ENCODE data around the gene OSBPL10. TPM values are rescaled to one million over a fixed set of nuclear protein-coding genes. Genes with fewer than 3 reads are reported as not detected.

Gene OSBPL10
- total RNA-seq, 1 donor from 2014 or later: 3.8 TPM

- Mint-ChIP-seq H3K4me3 (ENCODE audit: unreplicated experiment) (no peak overlapping the region), H3K27me3 (ENCODE audit: unreplicated experiment) (peaks cover 2% of the 10 kb centered on the region), H3K36me3 (ENCODE audit: unreplicated experiment) (no peaks in the 10 kb centered on the region), H3K9me3 (ENCODE audit: unreplicated experiment) (peaks cover 2% of the 10 kb centered on the region), H3K27ac (ENCODE audit: unreplicated experiment) (no peak overlapping the region), H3K4me1 (ENCODE audit: low read depth, unreplicated experiment) (no peaks in the 10 kb centered on the region)
- TF ChIP-seq CTCF (IDR thresholded peaks at IDR 0.05; ENCODE audit: partially characterized antibody, unreplicated experiment): no peak
- DNase-seq: no peak
Measured at GRCh38 chr3:31733234-31733667, 247.8 kb downstream of the OSBPL10 start.

GRCh38 chr3:31732548-31732947 lies 248.5 kb downstream of the OSBPL10 start:
- H3K36me3 Mint-ChIP-seq (ENCODE audit: unreplicated experiment): no peaks in the 10 kb centered on the region
- peaks cover 2% of the 10 kb centered on the region for H3K27me3 Mint-ChIP-seq (ENCODE audit: unreplicated experiment)
- no peak overlapping the region for H3K27ac Mint-ChIP-seq (ENCODE audit: unreplicated experiment)
- H3K9me3 Mint-ChIP-seq (ENCODE audit: unreplicated experiment): no peaks in the 10 kb centered on the region
- no peaks in the 10 kb centered on the region for H3K4me1 Mint-ChIP-seq (ENCODE audit: low read depth, unreplicated experiment)
- no peak overlapping the region for H3K4me3 Mint-ChIP-seq (ENCODE audit: unreplicated experiment)
- no peak for DNase-seq
- no peak for TF ChIP-seq CTCF (IDR thresholded peaks at IDR 0.05; ENCODE audit: partially characterized antibody, unreplicated experiment)

GRCh38 chr3:31729573-31729972 lies 251.5 kb downstream of the OSBPL10 start:
- no peaks in the 10 kb centered on the region for H3K9me3 Mint-ChIP-seq (ENCODE audit: unreplicated experiment)
- H3K27ac Mint-ChIP-seq (ENCODE audit: unreplicated experiment): no peak overlapping the region
- H3K4me3 Mint-ChIP-seq (ENCODE audit: unreplicated experiment): no peak overlapping the region
- no peak for TF ChIP-seq CTCF (IDR thresholded peaks at IDR 0.05; ENCODE audit: partially characterized antibody, unreplicated experiment)
- no peak for DNase-seq
- H3K4me1 Mint-ChIP-seq (ENCODE audit: low read depth, unreplicated experiment): no peaks in the 10 kb centered on the region
- H3K27me3 Mint-ChIP-seq (ENCODE audit: unreplicated experiment): peaks cover 2% of the 10 kb centered on the region
- no peaks in the 10 kb centered on the region for H3K36me3 Mint-ChIP-seq (ENCODE audit: unreplicated experiment)

- no peak for TF ChIP-seq CTCF (IDR thresholded peaks at IDR 0.05; ENCODE audit: partially characterized antibody, unreplicated experiment)
- no peak for DNase-seq
- no peaks in the 10 kb centered on the region for H3K36me3 Mint-ChIP-seq (ENCODE audit: unreplicated experiment)
- peaks cover 2% of the 10 kb centered on the region for H3K27me3 Mint-ChIP-seq (ENCODE audit: unreplicated experiment)
- no peak overlapping the region for H3K4me3 Mint-ChIP-seq (ENCODE audit: unreplicated experiment)
- H3K9me3 Mint-ChIP-seq (ENCODE audit: unreplicated experiment): no peaks in the 10 kb centered on the region
- no peak overlapping the region for H3K27ac Mint-ChIP-seq (ENCODE audit: unreplicated experiment)
- H3K4me1 Mint-ChIP-seq (ENCODE audit: low read depth, unreplicated experiment): no peaks in the 10 kb centered on the region
Measured at GRCh38 chr3:31729082-31729481, 252.0 kb downstream of the OSBPL10 start.

GRCh38 chr3:31728403-31728802 lies 252.7 kb downstream of the OSBPL10 start:
- H3K27me3 Mint-ChIP-seq (ENCODE audit: unreplicated experiment): peaks cover 2% of the 10 kb centered on the region
- H3K9me3 Mint-ChIP-seq (ENCODE audit: unreplicated experiment): no peaks in the 10 kb centered on the region
- no peak overlapping the region for H3K4me3 Mint-ChIP-seq (ENCODE audit: unreplicated experiment)
- H3K27ac Mint-ChIP-seq (ENCODE audit: unreplicated experiment): no peak overlapping the region
- H3K4me1 Mint-ChIP-seq (ENCODE audit: low read depth, unreplicated experiment): no peaks in the 10 kb centered on the region
- no peaks in the 10 kb centered on the region for H3K36me3 Mint-ChIP-seq (ENCODE audit: unreplicated experiment)
- TF ChIP-seq CTCF (IDR thresholded peaks at IDR 0.05; ENCODE audit: partially characterized antibody, unreplicated experiment): no peak
- no peak for DNase-seq

All from glutamatergic neuron (in vitro differentiated cells).